K562 (cell line): Measurements from ENCODE around the gene SERPINE2. TPM values are rescaled to one million over a fixed set of nuclear protein-coding genes. Genes with fewer than 3 reads are reported as not detected.
A peak's percentile ranks its signal among the peaks of the same experiment; 100 is the strongest.

ENCODE experiments used
- IRF9 ChIP-seq: fragments of 450-650 bp; IDR thresholded peaks from 2 replicates; pipeline ENCODE4 v1.6.1; 2016; ENCODE audit warnings: missing biosample characterization, missing genetic modification characterization
- MGA ChIP-seq: fragments of 450-650 bp; IDR thresholded peaks from 2 replicates; pipeline ENCODE4 v1.6.1; 2016; ENCODE audit warnings: mild to moderate bottlenecking, moderate library complexity
- POLR2H ChIP-seq: IDR thresholded peaks from 2 replicates; pipeline ENCODE4 v1.6.1; 2016; ENCODE audit warnings: missing genetic modification characterization, low read depth, mild to moderate bottlenecking, control low read depth, missing compliant biosample characterization, moderate library complexity
- ZNF584 ChIP-seq: fragments of 200-800 bp; sonication (Bioruptor generic); IDR thresholded peaks from 2 replicates; pipeline ENCODE4 v1.6.1; 2016; ENCODE audit warnings: low read depth, mild to moderate bottlenecking, missing genetic modification characterization, missing compliant biosample characterization
- polyA plus RNA-seq, 8 experiments: library from polyadenylated mRNA; depleted of rRNA in 4 of 8; stranded (reverse) in 5 of 8; unstranded in 3 of 8; fragments of >200 nt; fragmentation: Nextera tagmentation in 2 of 8; fragmentation: Illumina TruSeq in 1 of 8; extraction: Ambion mirVana in 2 of 8; extraction: Trizol in 1 of 8; gene quantifications; 2 replicates each; pipeline versions ENCODE4 v1.2.1 to v1.2.3, GENCODE V29; 2011 to 2014; ENCODE audit warnings: inconsistent platforms in 1 of 8, missing spikeins in 1 of 8
- total RNA-seq, 7 experiments: library from RNA; depleted of rRNA in 6 of 7; stranded (reverse); fragments of >200 nt in 6 of 7; fragmentation: Illumina TruSeq in 2 of 7; extraction: Trizol in 2 of 7; gene quantifications; 2 replicates each; pipeline versions ENCODE4 v1.2.1 to v1.2.3, GENCODE V29; 2011 to 2021; ENCODE audit warnings: low replicate concordance in 1 of 7
- TF ChIP-seq, protein P1 (sequence below), 2 experiments: fragments of 450-650 bp; IDR thresholded peaks; 2 replicates each; pipeline ENCODE4 v1.6.1; 2018; ENCODE audit warnings: mild to moderate bottlenecking in 2 of 2, low read depth in 1 of 2; ENCODE audit not compliant: partially characterized antibody in 2 of 2
- TF ChIP-seq, protein P2 (sequence below): fragments of 150-350 bp; IDR thresholded peaks from 2 replicates; pipeline ENCODE4 v1.6.1; 2014; ENCODE audit warnings: low read depth, mild to moderate bottlenecking, low read length, borderline replicate concordance

Gene SERPINE2
- total and polyA plus RNA-seq, 9 of the 15 experiments (the other 6 are each of a cell fraction or from before 2014, with no cell fraction given), result 0.03 to 0.16 (median 0.13) TPM; not detected in 6

GRCh38 chr2:223995569-223995968 lies 43.5 kb downstream of the SERPINE2 start (continued):
- TF ChIP-seq MGA, result peak; percentile 32; the same call in 1 of the 2 replicates
- peak; percentile 87 for TF ChIP-seq IRF9
- TF ChIP-seq, protein P1, sequence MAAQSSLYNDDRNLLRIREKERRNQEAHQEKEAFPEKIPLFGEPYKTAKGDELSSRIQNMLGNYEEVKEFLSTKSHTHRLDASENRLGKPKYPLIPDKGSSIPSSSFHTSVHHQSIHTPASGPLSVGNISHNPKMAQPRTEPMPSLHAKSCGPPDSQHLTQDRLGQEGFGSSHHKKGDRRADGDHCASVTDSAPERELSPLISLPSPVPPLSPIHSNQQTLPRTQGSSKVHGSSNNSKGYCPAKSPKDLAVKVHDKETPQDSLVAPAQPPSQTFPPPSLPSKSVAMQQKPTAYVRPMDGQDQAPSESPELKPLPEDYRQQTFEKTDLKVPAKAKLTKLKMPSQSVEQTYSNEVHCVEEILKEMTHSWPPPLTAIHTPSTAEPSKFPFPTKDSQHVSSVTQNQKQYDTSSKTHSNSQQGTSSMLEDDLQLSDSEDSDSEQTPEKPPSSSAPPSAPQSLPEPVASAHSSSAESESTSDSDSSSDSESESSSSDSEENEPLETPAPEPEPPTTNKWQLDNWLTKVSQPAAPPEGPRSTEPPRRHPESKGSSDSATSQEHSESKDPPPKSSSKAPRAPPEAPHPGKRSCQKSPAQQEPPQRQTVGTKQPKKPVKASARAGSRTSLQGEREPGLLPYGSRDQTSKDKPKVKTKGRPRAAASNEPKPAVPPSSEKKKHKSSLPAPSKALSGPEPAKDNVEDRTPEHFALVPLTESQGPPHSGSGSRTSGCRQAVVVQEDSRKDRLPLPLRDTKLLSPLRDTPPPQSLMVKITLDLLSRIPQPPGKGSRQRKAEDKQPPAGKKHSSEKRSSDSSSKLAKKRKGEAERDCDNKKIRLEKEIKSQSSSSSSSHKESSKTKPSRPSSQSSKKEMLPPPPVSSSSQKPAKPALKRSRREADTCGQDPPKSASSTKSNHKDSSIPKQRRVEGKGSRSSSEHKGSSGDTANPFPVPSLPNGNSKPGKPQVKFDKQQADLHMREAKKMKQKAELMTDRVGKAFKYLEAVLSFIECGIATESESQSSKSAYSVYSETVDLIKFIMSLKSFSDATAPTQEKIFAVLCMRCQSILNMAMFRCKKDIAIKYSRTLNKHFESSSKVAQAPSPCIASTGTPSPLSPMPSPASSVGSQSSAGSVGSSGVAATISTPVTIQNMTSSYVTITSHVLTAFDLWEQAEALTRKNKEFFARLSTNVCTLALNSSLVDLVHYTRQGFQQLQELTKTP (IDR thresholded peaks at IDR 0.05; ENCODE audit: low read depth in 1 of 2, partially characterized antibody in 2 of 2), result peak in 1 of 2 experiments; percentile 48
- TF ChIP-seq, protein P2, sequence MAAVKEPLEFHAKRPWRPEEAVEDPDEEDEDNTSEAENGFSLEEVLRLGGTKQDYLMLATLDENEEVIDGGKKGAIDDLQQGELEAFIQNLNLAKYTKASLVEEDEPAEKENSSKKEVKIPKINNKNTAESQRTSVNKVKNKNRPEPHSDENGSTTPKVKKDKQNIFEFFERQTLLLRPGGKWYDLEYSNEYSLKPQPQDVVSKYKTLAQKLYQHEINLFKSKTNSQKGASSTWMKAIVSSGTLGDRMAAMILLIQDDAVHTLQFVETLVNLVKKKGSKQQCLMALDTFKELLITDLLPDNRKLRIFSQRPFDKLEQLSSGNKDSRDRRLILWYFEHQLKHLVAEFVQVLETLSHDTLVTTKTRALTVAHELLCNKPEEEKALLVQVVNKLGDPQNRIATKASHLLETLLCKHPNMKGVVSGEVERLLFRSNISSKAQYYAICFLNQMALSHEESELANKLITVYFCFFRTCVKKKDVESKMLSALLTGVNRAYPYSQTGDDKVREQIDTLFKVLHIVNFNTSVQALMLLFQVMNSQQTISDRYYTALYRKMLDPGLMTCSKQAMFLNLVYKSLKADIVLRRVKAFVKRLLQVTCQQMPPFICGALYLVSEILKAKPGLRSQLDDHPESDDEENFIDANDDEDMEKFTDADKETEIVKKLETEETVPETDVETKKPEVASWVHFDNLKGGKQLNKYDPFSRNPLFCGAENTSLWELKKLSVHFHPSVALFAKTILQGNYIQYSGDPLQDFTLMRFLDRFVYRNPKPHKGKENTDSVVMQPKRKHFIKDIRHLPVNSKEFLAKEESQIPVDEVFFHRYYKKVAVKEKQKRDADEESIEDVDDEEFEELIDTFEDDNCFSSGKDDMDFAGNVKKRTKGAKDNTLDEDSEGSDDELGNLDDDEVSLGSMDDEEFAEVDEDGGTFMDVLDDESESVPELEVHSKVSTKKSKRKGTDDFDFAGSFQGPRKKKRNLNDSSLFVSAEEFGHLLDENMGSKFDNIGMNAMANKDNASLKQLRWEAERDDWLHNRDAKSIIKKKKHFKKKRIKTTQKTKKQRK, result no peak
- peak; percentile 55 for TF ChIP-seq POLR2H (tag)
- TF ChIP-seq ZNF584 (CRISPR knock-in tag), result 0 out of 2 replicates have a peak, but pooled peaks have one; percentile 56
